PC-9 (cell line): ENCODE results near the gene IL5RA. TPM values are rescaled to one million over a fixed set of nuclear protein-coding genes. Genes with fewer than 3 reads are reported as not detected.

Source experiments
- BruUV-seq: library from RNA; stranded (reverse); fragments of 400-500 nt; replicated peaks from 2 replicates; lab custom pipeline; 2021; lab: Mats Ljungman, UMichigan
- CTCF ChIA-PET: fragments of 300-600 bp; sonication (Branson Sonifier 250); formaldehyde crosslinking; loops from one replicate; lab custom pipeline; 2022; ENCODE audit warnings: antibody characterized with exemption; lab: Charles Lee
- POLR2A ChIA-PET: fragments of 300-600 bp; sonication (Branson Sonifier 250); formaldehyde crosslinking; loops from one replicate; lab custom pipeline; 2022; ENCODE audit warnings: antibody characterized with exemption; ENCODE audit not compliant: unreplicated experiment; lab: Charles Lee
- DNase-seq, 2 experiments: peaks; one replicate each; pipeline versions ENCODE4 v3.0.0 to v3.0.0-alpha.2; 2015 to 2022; ENCODE audit warnings: mixed read lengths in 1 of 2
- H2AFZ ChIP-seq: fragments of 200-600 bp; sonication (generic); 2 replicates; pipeline ENCODE4 v1.8.1; 2017; ENCODE audit warnings: antibody characterized with exemption
- H3F3A ChIP-seq: fragments of 200-600 bp; sonication (generic); 2 replicates; pipeline ENCODE4 v1.8.1; 2017; ENCODE audit warnings: antibody characterized with exemption, mild to moderate bottlenecking, low read depth; ENCODE audit not compliant: insufficient read depth
- H3K27ac ChIP-seq: fragments of 200-600 bp; sonication (generic); 2 replicates; pipeline ENCODE4 v1.6.1; 2016; ENCODE audit warnings: mixed run types
- H3K27me3 ChIP-seq: fragments of 200-600 bp; sonication (generic); 2 replicates; pipeline ENCODE4 v1.6.1; 2016; ENCODE audit warnings: low read depth, mixed run types; ENCODE audit not compliant: insufficient read depth
- H3K36me3 ChIP-seq: fragments of 200-600 bp; sonication (generic); 2 replicates; pipeline ENCODE4 v1.6.1; 2016; ENCODE audit warnings: low read depth, mixed run types
- H3K4me1 ChIP-seq: fragments of 200-600 bp; sonication (generic); replicated peaks from 2 replicates; pipeline ENCODE4 v1.6.1; 2016; ENCODE audit warnings: mixed run types; ENCODE audit not compliant: insufficient read depth
- H3K4me2 ChIP-seq: fragments of 200-600 bp; sonication (generic); 2 replicates; pipeline ENCODE4 v1.6.1; 2017; ENCODE audit warnings: mixed run types
- H3K4me3 ChIP-seq: fragments of 200-600 bp; sonication (generic); 2 replicates; pipeline ENCODE4 v1.6.1; 2016; ENCODE audit warnings: mixed run types
- H3K79me2 ChIP-seq: fragments of 200-600 bp; sonication (generic); 2 replicates; pipeline ENCODE4 v1.6.1; 2017; ENCODE audit warnings: low read depth, mixed run types
- H3K9me2 ChIP-seq: fragments of 200-600 bp; sonication (generic); 2 replicates; pipeline ENCODE4 v1.8.1; 2017; ENCODE audit warnings: mild to moderate bottlenecking; ENCODE audit not compliant: insufficient read depth
- H3K9me3 ChIP-seq: fragments of 200-600 bp; sonication (generic); 2 replicates; pipeline ENCODE4 v1.8.1; 2016; ENCODE audit warnings: low read depth; ENCODE audit not compliant: insufficient read depth
- H4K20me1 ChIP-seq: fragments of 200-600 bp; sonication (generic); 2 replicates; pipeline ENCODE4 v1.8.1; 2017; ENCODE audit not compliant: insufficient read depth
- EZH2 ChIP-seq: fragments of 200-600 bp; sonication (generic); IDR thresholded peaks from 2 replicates; pipeline ENCODE4 v1.8.0; 2017; ENCODE audit warnings: antibody characterized with exemption, low read depth
- intact Hi-C: fragments of 100-400 bp; cut with micrococcal nuclease; formaldehyde crosslinking; loops from one replicate; pipeline ENCODE4 v1.10.0; 2022; ENCODE audit not compliant: unreplicated experiment
- total RNA-seq: library from RNA; stranded (reverse); gene quantifications from 2 replicates; pipeline ENCODE4 v1.2.3, GENCODE V29; 2021
- TF ChIP-seq, protein P1 (sequence below): fragments of 200-600 bp; sonication (generic); conservative IDR thresholded peaks from 2 replicates; pipeline ENCODE4 v1.6.1; 2017; ENCODE audit warnings: mixed run types, antibody characterized with exemption, mild to moderate bottlenecking, moderate library complexity

The IL5RA gene
- total RNA-seq, 1 experiment from 2014 or later, result not detected

- H3K27ac ChIP-seq, result no peak overlapping the region
- no peak overlapping the region for H3K4me2 ChIP-seq
- no peak overlapping the region for H2AFZ ChIP-seq
- no peaks in the 10 kb centered on the region for H3K27me3 ChIP-seq
- CTCF ChIA-PET, result no interaction called here
- H3K9me3 ChIP-seq, result no peaks in the 10 kb centered on the region
- H3K36me3 ChIP-seq, result no peaks in the 10 kb centered on the region
- no peak for DNase-seq
- no peak overlapping the region for H3K4me3 ChIP-seq
- intact Hi-C loops, result no loop called here
- POLR2A ChIA-PET, result no interaction called here
- H3K4me1 ChIP-seq, result no peaks in the 10 kb centered on the region
- H3K9me2 ChIP-seq, result no peaks in the 10 kb centered on the region
- H3K79me2 ChIP-seq, result no peaks in the 10 kb centered on the region; the same call in 1 of the 2 replicates
- no peaks in the 10 kb centered on the region for H4K20me1 ChIP-seq
- TF ChIP-seq EZH2, result no peak
- TF ChIP-seq, protein P1, sequence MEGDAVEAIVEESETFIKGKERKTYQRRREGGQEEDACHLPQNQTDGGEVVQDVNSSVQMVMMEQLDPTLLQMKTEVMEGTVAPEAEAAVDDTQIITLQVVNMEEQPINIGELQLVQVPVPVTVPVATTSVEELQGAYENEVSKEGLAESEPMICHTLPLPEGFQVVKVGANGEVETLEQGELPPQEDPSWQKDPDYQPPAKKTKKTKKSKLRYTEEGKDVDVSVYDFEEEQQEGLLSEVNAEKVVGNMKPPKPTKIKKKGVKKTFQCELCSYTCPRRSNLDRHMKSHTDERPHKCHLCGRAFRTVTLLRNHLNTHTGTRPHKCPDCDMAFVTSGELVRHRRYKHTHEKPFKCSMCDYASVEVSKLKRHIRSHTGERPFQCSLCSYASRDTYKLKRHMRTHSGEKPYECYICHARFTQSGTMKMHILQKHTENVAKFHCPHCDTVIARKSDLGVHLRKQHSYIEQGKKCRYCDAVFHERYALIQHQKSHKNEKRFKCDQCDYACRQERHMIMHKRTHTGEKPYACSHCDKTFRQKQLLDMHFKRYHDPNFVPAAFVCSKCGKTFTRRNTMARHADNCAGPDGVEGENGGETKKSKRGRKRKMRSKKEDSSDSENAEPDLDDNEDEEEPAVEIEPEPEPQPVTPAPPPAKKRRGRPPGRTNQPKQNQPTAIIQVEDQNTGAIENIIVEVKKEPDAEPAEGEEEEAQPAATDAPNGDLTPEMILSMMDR, result no peak
- no peaks in the 10 kb centered on the region for H3F3A ChIP-seq
- BruUV-seq, result no TSS peak
These were observed 23.3 kb upstream of the IL5RA start for GRCh38 chr3:3133500-3133899.

DNA sequence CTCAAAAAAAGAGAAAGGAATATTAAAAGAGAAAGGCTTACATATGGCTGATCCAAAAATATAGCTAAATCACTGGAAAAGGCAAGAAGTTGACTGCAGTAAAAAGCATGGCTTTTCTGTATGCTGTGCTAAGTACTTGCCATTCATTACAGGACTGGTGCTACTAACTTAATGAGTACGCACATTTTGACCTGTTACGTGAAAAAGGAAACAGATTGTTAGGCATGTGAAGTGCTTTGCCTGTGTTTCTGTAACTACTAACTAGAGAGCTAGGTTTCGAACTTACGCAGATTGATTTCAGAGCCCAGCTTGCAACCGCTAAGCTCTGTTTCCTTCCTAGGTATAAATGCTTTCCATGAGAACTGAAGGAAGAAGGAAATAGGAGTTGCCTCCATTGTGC, 19.4 kb upstream of the IL5RA start:
- peaks cover 10% of the 10 kb centered on the region for H3K79me2 ChIP-seq

DNA sequence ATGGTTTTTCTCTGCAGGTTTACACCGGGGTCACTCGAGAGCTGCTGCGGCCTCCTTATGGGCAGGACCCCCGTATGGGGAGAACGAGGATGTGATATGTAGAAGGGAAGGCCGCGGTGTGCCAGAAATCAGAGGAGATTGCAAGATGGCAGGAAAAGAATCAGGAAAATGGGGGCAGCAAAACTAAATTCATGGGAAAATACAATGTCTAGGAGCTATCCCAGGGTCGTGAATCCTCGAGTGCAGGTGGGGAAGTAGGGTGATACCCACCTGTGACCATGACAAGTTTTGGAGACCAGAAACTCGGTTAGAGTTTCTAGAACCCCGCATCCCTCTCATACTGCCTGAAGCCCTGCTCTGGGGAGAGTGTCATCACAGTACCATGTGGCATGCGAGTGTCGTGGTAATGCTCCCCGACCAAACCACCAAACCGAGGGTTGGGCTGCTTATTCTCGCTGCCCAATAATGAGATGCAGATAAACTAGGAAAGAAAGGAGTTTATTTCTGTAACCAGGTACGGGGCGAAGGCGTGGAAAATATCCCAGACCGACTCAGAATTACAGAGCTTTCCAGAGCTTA, 17.3 kb upstream of the IL5RA start:
- peak in 1 of 2 experiments; percentile 3 for DNase-seq
- H2AFZ ChIP-seq, result peak overlapping the region; percentile 74
- H3K4me3 ChIP-seq, result peak overlapping the region; percentile 75
- TF ChIP-seq EZH2, result no peak
- TF ChIP-seq, protein P1, result no peak
- intact Hi-C loops, result no loop called here
- H3K36me3 ChIP-seq, result no peaks in the 10 kb centered on the region
- H4K20me1 ChIP-seq, result no peaks in the 10 kb centered on the region
- H3K9me3 ChIP-seq, result no peaks in the 10 kb centered on the region
- H3K27ac ChIP-seq, result peak overlapping the region; percentile 57
- H3K79me2 ChIP-seq, result peaks cover 10% of the 10 kb centered on the region
- H3K27me3 ChIP-seq, result no peaks in the 10 kb centered on the region
- CTCF ChIA-PET, result interaction anchor here (0.7 kb wide), 1 partner anchor 185 kb away, joined by 3 read pairs; no protein-coding TSS in a partner anchor
- TSS peak; percentile 63 for BruUV-seq
- peak overlapping the region; percentile 83 for H3K4me2 ChIP-seq
- no peaks in the 10 kb centered on the region; the same call in 1 of the 2 replicates for H3K4me1 ChIP-seq
- no peaks in the 10 kb centered on the region for H3K9me2 ChIP-seq
- H3F3A ChIP-seq, result no peaks in the 10 kb centered on the region
- POLR2A ChIA-PET, result no interaction called here

More for the DNA sequence above, 19.4 kb upstream of the IL5RA start:
- Histone ChIP-seq H3K4me1 (no peaks in the 10 kb centered on the region; the same call in 1 of the 2 replicates), H3K9me3 (no peaks in the 10 kb centered on the region), H4K20me1 (no peaks in the 10 kb centered on the region), H3K9me2 (no peaks in the 10 kb centered on the region), H3K4me3 (no peak overlapping the region), H3F3A (no peaks in the 10 kb centered on the region), H3K36me3 (no peaks in the 10 kb centered on the region), H2AFZ (no peak overlapping the region), H3K27ac (no peak overlapping the region), H3K27me3 (no peaks in the 10 kb centered on the region), H3K4me2 (no peak overlapping the region)
- intact Hi-C loops, result no loop called here
- TF ChIP-seq, protein P1, result no peak
- TF ChIP-seq EZH2, result no peak
- DNase-seq, result no peak
- ChIA-PET CTCF (no interaction called here), POLR2A (interaction anchor here (0.6 kb wide), 1 partner anchor 1883 kb away, joined by 3 read pairs; no protein-coding TSS in a partner anchor)
- BruUV-seq, result no TSS peak
